Measurements from ENCODE around the gene NIM1K.

GRCh38 chr5:43316421-43316820, 124.4 kb downstream of the NIM1K start:
- TF ChIP-seq, protein P1, sequence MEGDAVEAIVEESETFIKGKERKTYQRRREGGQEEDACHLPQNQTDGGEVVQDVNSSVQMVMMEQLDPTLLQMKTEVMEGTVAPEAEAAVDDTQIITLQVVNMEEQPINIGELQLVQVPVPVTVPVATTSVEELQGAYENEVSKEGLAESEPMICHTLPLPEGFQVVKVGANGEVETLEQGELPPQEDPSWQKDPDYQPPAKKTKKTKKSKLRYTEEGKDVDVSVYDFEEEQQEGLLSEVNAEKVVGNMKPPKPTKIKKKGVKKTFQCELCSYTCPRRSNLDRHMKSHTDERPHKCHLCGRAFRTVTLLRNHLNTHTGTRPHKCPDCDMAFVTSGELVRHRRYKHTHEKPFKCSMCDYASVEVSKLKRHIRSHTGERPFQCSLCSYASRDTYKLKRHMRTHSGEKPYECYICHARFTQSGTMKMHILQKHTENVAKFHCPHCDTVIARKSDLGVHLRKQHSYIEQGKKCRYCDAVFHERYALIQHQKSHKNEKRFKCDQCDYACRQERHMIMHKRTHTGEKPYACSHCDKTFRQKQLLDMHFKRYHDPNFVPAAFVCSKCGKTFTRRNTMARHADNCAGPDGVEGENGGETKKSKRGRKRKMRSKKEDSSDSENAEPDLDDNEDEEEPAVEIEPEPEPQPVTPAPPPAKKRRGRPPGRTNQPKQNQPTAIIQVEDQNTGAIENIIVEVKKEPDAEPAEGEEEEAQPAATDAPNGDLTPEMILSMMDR (IDR thresholded peaks at IDR 0.05; ENCODE audit: extremely low read depth in 1 of 2, insufficient read depth in 1 of 2, low read depth in 1 of 2, low read length in 2 of 2) = no peak
- TF ChIP-seq POLR2A (IDR thresholded peaks at IDR 0.05; ENCODE audit: low read depth, low read length) = no peak
